Lung (tissue), 12 donors: ENCODE data around the gene STARD13. TPM values are rescaled to one million over a fixed set of nuclear protein-coding genes. Genes with fewer than 3 reads are reported as not detected.

Experiments
- ATAC-seq: fragments of 200-7000 bp; cut with Tn5 transposase; one replicate; pipeline ENCODE4 v1.9.1; 2020; ENCODE audit warnings: moderate number of reproducible peaks; ENCODE audit not compliant: insufficient read depth, low FRiP score
- DNase-seq, 3 donors: peaks; one replicate each; pipeline ENCODE4 v3.0.0-alpha.2; 2013 to 2017
- H3K27ac ChIP-seq, 2 donors: one replicate each; pipeline ENCODE4 v1.5.1; 2013; ENCODE audit warnings: mild to moderate bottlenecking in 2 of 2, moderate library complexity in 2 of 2, control low read depth in 1 of 2, inconsistent platforms in 1 of 2, low read depth in 1 of 2, low read length in 1 of 2
- H3K27me3 ChIP-seq, 3 donors: one replicate each; pipeline ENCODE4 v1.5.1; 2013; ENCODE audit warnings: low read length in 2 of 3; ENCODE audit not compliant: control insufficient read depth in 3 of 3, insufficient read depth in 3 of 3
- H3K36me3 ChIP-seq, 4 donors: one replicate each; pipeline ENCODE4 v1.5.1; 2013; ENCODE audit warnings: low read length in 4 of 4, mild to moderate bottlenecking in 1 of 4, moderate library complexity in 1 of 4; ENCODE audit not compliant: control insufficient read depth in 4 of 4, insufficient read depth in 4 of 4
- H3K4me1 ChIP-seq, 5 donors: one replicate each; pipeline ENCODE4 v1.5.1; 2013; ENCODE audit warnings: low read length in 5 of 5, mild to moderate bottlenecking in 2 of 5, moderate library complexity in 1 of 5; ENCODE audit not compliant: control insufficient read depth in 5 of 5, insufficient read depth in 5 of 5
- H3K4me3 ChIP-seq: one replicate; pipeline ENCODE4 v1.5.1; 2013; ENCODE audit warnings: mild to moderate bottlenecking, control low read depth, moderate library complexity
- H3K9ac ChIP-seq, 2 donors: one replicate each; pipeline ENCODE4 v1.5.1; 2013; ENCODE audit warnings: low read length in 2 of 2, control low read depth in 1 of 2; ENCODE audit not compliant: insufficient read depth in 1 of 2
- H3K9me3 ChIP-seq, 4 donors: one replicate each; pipeline ENCODE4 v1.5.1; 2013; ENCODE audit warnings: low read length in 3 of 4, mild to moderate bottlenecking in 1 of 4, moderate library complexity in 1 of 4; ENCODE audit not compliant: control insufficient read depth in 4 of 4, insufficient read depth in 3 of 4
- WGBS, 2 donors: extraction: QIAGEN DNeasy Blood & Tissue Kit; methylation state at CpG; one replicate each; pipeline ENCODE4 v1.1.7; 2013; 5-methylcytosine and 5-hydroxymethylcytosine counted together
- polyA plus RNA-seq, 2 donors: library from polyadenylated mRNA; stranded (reverse); fragments of 200-250 nt; gene quantifications; one replicate each; pipeline ENCODE4 v1.2.1, GENCODE V29; 2013
- total RNA-seq, 2 donors: library from RNA; depleted of rRNA in 1 of 2; stranded (reverse); fragments of >200 nt in 1 of 2; gene quantifications; one replicate each; pipeline ENCODE4 v1.2.1, GENCODE V29; 2014 to 2021
- TF ChIP-seq, protein P1 (sequence below): IDR thresholded peaks from 2 replicates; pipeline ENCODE4 v1.5.1; 2012; ENCODE audit warnings: mild to moderate bottlenecking; ENCODE audit errors: control extremely low read depth, extremely low read depth
- donor health status: control.
- donor health status: control.
- donor health status: Bipolar disorder and iron deficiency.
- donor health status: healthy.
- donor health status: DM: yes; HTN: yes; CAD: no.

Gene STARD13
- total and polyA plus RNA-seq, 4 donors = 7.9 to 91.6 (median 29.7) TPM

DNA sequence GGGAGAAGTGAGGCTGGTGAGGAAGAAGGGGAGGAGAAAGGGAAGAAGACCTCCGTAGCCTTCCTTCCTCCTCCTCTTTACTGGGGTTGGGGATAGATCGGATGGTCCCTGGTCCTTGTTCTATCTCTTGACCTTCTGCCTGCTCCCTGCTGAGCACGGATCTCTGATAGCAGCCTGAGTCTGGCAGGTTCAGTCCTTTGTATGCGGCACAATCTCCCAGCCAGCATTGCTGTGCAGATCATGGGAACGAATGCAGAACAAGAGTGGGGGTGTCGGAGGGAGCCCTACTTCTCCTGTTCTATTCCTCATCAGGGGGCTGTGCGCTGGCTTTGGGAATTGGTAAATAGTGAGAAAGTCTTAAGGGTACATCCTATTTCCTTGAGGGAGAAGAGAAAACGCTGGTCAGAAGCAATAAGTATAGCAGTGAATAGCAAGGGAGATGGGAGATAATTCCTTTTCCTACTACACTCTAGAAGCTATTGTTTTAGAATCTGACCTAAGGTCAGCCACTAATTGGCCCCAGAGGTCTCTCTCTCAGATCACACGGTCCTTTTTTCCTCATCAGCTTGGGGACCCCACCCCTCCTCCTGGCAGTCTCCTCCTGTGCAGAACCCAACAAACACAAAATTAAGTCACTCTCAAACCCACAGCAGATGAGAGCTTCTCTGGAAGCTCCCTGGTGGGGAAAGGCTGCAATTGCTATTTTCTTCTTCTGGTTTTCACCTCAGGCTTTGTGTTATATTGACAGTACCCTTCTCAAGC is 228.4 kb downstream of the STARD13 start:
- DNase-seq (peak in 1 of 3 donors; percentile 27), ATAC-seq (no peak)
- peaks cover 0 to 6% (median 0%) of the 10 kb centered on the region in 5 donors for H3K4me1 ChIP-seq
- H3K9ac ChIP-seq = no peak overlapping the region
- H3K36me3 ChIP-seq = peaks cover 0 to 3% (median 0%) of the 10 kb centered on the region in 4 donors
- no peaks in the 10 kb centered on the region for H3K9me3 ChIP-seq
- H3K27me3 ChIP-seq = no peaks in the 10 kb centered on the region
- 64 to 66% methylated on average over 9 of the region's 9 CpGs for WGBS, 2 donors
- TF ChIP-seq, protein P1, sequence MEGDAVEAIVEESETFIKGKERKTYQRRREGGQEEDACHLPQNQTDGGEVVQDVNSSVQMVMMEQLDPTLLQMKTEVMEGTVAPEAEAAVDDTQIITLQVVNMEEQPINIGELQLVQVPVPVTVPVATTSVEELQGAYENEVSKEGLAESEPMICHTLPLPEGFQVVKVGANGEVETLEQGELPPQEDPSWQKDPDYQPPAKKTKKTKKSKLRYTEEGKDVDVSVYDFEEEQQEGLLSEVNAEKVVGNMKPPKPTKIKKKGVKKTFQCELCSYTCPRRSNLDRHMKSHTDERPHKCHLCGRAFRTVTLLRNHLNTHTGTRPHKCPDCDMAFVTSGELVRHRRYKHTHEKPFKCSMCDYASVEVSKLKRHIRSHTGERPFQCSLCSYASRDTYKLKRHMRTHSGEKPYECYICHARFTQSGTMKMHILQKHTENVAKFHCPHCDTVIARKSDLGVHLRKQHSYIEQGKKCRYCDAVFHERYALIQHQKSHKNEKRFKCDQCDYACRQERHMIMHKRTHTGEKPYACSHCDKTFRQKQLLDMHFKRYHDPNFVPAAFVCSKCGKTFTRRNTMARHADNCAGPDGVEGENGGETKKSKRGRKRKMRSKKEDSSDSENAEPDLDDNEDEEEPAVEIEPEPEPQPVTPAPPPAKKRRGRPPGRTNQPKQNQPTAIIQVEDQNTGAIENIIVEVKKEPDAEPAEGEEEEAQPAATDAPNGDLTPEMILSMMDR = no peak
- peak overlapping the region; percentile 5 to 46 for H3K27ac ChIP-seq
- no peak overlapping the region for H3K4me3 ChIP-seq

DNA sequence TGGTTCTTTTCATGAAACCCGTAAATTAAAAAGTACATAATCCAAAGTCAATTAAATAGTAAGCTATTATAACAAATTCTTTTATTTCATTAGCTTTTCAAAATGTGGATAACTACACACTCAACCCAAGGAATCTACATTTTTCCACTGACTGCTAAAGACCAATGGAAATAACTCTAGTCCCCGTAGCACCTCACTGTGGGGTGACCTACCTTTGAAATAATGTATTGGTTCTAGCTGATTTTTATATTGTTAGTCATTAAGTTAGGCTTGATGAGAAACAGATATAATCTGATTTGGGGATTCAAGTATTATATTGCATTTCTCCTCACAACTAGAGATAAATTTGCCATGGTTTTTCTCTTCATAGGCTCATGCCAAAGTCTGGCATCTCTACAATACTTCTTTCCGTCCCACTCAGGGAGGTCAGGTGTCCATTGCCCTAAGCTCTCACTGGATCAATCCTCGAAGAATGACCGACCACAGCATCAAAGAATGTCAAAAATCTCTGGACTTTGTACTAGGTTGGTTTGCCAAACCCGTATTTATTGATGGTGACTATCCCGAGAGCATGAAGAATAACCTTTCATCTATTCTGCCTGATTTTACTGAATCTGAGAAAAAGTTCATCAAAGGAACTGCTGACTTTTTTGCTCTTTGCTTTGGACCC is 232.0 kb downstream of the STARD13 start:
- H3K9ac ChIP-seq = no peak overlapping the region
- peaks cover 0 to 4% (median 0%) of the 10 kb centered on the region in 5 donors for H3K4me1 ChIP-seq
- no peaks in the 10 kb centered on the region for H3K27me3 ChIP-seq
- WGBS, 2 donors = 93 to 94% methylated on average over 7 of the region's 7 CpGs
- ATAC-seq = no peak
- DNase-seq = no peak
- no peak overlapping the region for H3K4me3 ChIP-seq
- no peaks in the 10 kb centered on the region for H3K36me3 ChIP-seq
- H3K27ac ChIP-seq = no peak overlapping the region
- H3K9me3 ChIP-seq = no peaks in the 10 kb centered on the region
- TF ChIP-seq, protein P1 = no peak
